Smooth muscle cell (in vitro differentiated cells): Measurements from ENCODE around the gene DNAH3. TPM values are rescaled to one million over a fixed set of nuclear protein-coding genes. Genes with fewer than 3 reads are reported as not detected.

Experiments
- DNase-seq: peaks from one replicate; lab custom pipeline; 2025; ENCODE audit not compliant: unreplicated experiment; lab: John Stamatoyannopoulos, UW
- H2AFZ ChIP-seq: fragments of 200-600 bp; sonication (generic); 2 replicates; pipeline ENCODE4 v1.6.0; 2016; ENCODE audit warnings: antibody characterized with exemption, low read depth, mild to moderate bottlenecking
- H3F3A ChIP-seq: fragments of 200-600 bp; sonication (generic); 2 replicates; pipeline ENCODE4 v1.6.0; 2017; ENCODE audit warnings: antibody characterized with exemption, low read depth
- H3K27ac ChIP-seq: fragments of 200-600 bp; sonication (generic); 2 replicates; pipeline ENCODE4 v1.5.1; 2016; ENCODE audit warnings: low read depth, mild to moderate bottlenecking
- H3K27me3 ChIP-seq: fragments of 200-600 bp; sonication (generic); 2 replicates; pipeline ENCODE4 v1.6.1; 2016; ENCODE audit warnings: low read depth, mild to moderate bottlenecking
- H3K36me3 ChIP-seq: fragments of 200-600 bp; sonication (generic); 2 replicates; pipeline ENCODE4 v1.5.1; 2016; ENCODE audit warnings: low read depth
- H3K4me1 ChIP-seq: fragments of 200-600 bp; sonication (generic); 2 replicates; pipeline ENCODE4 v1.5.1; 2016; ENCODE audit warnings: low read depth
- H3K4me2 ChIP-seq: fragments of 200-600 bp; sonication (generic); 2 replicates; pipeline ENCODE4 v1.6.0; 2016; ENCODE audit warnings: mild to moderate bottlenecking
- H3K4me3 ChIP-seq: fragments of 200-600 bp; sonication (generic); 2 replicates; pipeline ENCODE4 v1.5.1; 2016; ENCODE audit warnings: mild to moderate bottlenecking
- H3K79me2 ChIP-seq: fragments of 200-600 bp; sonication (generic); 2 replicates; pipeline ENCODE4 v1.6.0; 2016; ENCODE audit warnings: low read depth, mild to moderate bottlenecking
- H3K9ac ChIP-seq: fragments of 200-600 bp; sonication (generic); 2 replicates; pipeline ENCODE4 v1.6.0; 2016; ENCODE audit warnings: low read depth
- H3K9me3 ChIP-seq: fragments of 200-600 bp; sonication (generic); replicated peaks from 2 replicates; pipeline ENCODE4 v1.5.1; 2016; ENCODE audit warnings: low read depth
- H4K20me1 ChIP-seq: fragments of 200-600 bp; sonication (generic); 2 replicates; pipeline ENCODE4 v1.6.0; 2016; ENCODE audit warnings: low read depth
- WGBS: methylation state at CpG from one replicate; pipeline ENCODE4 v1.1.7; 2016; ENCODE audit warnings: low lambda C conversion rate; 5-methylcytosine and 5-hydroxymethylcytosine counted together
- polyA plus RNA-seq: library from polyadenylated mRNA; unstranded; fragments of >200 nt; fragmentation: Nextera tagmentation; extraction: Ambion mirVana; gene quantifications from 2 replicates; pipeline ENCODE4 v1.2.1, GENCODE V29; 2016
- total RNA-seq: library from RNA; depleted of rRNA; stranded (reverse); fragments of >200 nt; gene quantifications from 2 replicates; pipeline ENCODE4 v1.2.3, GENCODE V29; 2014
- TF ChIP-seq, protein P1 (sequence below): fragments of 200-600 bp; sonication (generic); IDR thresholded peaks from 2 replicates; pipeline ENCODE4 v1.5.1; 2017; ENCODE audit warnings: borderline replicate concordance, mild to moderate bottlenecking, antibody characterized with exemption; ENCODE audit not compliant: insufficient read depth, poor library complexity, severe bottlenecking

DNAH3 gene
- total and polyA plus RNA-seq, 2 experiments from 2014 or later = not detected

DNA sequence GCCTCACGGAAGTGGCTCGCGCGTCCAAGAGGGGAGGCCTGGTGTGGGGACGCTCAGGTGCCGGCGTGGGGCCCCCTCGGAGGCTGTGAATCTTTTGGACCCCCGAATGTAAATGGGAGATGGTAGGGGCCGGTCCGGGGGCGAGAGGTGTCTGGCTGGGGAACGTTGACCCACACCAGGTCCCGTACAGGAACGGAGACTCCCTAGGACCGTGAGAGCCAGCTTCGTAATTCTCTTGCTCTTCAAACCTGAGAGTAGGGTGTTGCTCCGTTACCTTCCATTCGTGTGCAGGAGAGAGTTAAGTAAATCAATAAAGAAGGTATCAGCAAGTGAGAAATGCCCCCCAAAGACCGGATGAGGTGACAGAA lies 249.6 kb downstream of the DNAH3 start:
- Histone ChIP-seq H4K20me1 (peaks cover 37% of the 10 kb centered on the region), H3K79me2 (peaks cover 49% of the 10 kb centered on the region), H3K4me1 (peaks cover 48% of the 10 kb centered on the region), H3K9me3 (no peaks in the 10 kb centered on the region), H3F3A (peaks cover 8% of the 10 kb centered on the region), H3K27ac (peak overlapping the region; percentile 94), H3K4me3 (peak overlapping the region; percentile 80), H3K36me3 (no peaks in the 10 kb centered on the region), H3K9ac (peak overlapping the region; percentile 95), H2AFZ (no peak overlapping the region), H3K27me3 (no peaks in the 10 kb centered on the region), H3K4me2 (peak overlapping the region; percentile 91)
- 1% methylated on average over 20 of the region's 20 CpGs for WGBS
- DNase-seq = no peak
- TF ChIP-seq, protein P1, sequence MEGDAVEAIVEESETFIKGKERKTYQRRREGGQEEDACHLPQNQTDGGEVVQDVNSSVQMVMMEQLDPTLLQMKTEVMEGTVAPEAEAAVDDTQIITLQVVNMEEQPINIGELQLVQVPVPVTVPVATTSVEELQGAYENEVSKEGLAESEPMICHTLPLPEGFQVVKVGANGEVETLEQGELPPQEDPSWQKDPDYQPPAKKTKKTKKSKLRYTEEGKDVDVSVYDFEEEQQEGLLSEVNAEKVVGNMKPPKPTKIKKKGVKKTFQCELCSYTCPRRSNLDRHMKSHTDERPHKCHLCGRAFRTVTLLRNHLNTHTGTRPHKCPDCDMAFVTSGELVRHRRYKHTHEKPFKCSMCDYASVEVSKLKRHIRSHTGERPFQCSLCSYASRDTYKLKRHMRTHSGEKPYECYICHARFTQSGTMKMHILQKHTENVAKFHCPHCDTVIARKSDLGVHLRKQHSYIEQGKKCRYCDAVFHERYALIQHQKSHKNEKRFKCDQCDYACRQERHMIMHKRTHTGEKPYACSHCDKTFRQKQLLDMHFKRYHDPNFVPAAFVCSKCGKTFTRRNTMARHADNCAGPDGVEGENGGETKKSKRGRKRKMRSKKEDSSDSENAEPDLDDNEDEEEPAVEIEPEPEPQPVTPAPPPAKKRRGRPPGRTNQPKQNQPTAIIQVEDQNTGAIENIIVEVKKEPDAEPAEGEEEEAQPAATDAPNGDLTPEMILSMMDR = no peak

DNA sequence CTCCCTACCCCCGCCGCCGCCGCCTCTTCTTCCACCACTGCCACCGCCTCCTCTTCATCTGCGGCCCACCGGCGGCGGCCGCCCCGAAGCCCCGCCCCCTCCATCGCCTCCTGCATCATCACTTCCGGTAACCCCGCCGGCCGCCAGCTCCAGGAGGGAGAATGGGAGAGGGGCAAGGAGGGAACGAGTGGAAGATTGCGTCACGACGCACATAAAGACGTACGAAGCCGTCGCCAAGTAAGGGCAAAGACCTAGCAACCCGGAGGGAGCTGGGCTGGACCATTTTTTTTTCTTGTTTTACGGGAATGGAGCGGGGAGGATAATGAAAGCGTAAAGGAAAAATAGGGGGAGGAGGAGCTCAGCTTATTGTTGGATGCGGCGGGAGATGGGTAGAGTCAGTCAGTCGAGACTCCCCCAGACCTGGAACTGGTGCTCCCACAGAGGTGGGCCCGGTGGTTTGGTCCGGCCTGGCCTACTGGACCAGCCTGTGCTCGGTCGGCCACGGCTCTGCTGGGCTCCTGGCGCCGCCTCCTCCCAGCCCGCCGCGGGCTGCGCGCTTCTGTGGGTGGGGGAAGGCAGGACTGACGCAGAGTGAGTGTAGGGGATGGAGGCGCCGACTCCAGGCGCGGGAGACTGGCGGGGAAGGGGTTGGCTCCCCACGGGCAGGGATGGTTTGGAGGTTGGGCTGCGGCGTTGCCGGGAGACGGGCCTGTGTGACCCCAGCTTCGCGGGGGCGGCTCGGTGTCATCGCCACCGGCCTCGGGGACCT lies 250.2 kb downstream of the DNAH3 start, which contains the start of the genes DCUN1D3 and LYRM1:
Gene DCUN1D3, minus strand, starts transcription at position 60 of the 769 bp plus-strand sequence. CDS start 37,820 bp downstream, outside the sequence.
Gene LYRM1, plus strand, starts transcription at position 473 of the 769 bp plus-strand sequence. CDS start 14,785 bp downstream, outside the sequence.
- Histone ChIP-seq H3K4me2 (peak within 1 kb of the TSS; percentile 91), H3K27ac (peak within 1 kb of the TSS; percentile 94), H3K79me2 (peaks cover 55% of the 10 kb centered on the region), H3K27me3 (no peaks in the 10 kb centered on the region), H3K9ac (peak within 1 kb of the TSS; percentile 95), H3K4me1 (peaks cover 42% of the 10 kb centered on the region), H4K20me1 (peaks cover 42% of the 10 kb centered on the region), H2AFZ (no peak within 1 kb of the TSS), H3K4me3 (peak within 1 kb of the TSS; percentile 80), H3F3A (peaks cover 8% of the 10 kb centered on the region), H3K36me3 (no peaks in the 10 kb centered on the region), H3K9me3 (no peaks in the 10 kb centered on the region)
- TF ChIP-seq, protein P1 = no peak
- peak; percentile 87 for DNase-seq
- WGBS = under 1% methylated on average over 60 of the region's 62 CpGs

DNA sequence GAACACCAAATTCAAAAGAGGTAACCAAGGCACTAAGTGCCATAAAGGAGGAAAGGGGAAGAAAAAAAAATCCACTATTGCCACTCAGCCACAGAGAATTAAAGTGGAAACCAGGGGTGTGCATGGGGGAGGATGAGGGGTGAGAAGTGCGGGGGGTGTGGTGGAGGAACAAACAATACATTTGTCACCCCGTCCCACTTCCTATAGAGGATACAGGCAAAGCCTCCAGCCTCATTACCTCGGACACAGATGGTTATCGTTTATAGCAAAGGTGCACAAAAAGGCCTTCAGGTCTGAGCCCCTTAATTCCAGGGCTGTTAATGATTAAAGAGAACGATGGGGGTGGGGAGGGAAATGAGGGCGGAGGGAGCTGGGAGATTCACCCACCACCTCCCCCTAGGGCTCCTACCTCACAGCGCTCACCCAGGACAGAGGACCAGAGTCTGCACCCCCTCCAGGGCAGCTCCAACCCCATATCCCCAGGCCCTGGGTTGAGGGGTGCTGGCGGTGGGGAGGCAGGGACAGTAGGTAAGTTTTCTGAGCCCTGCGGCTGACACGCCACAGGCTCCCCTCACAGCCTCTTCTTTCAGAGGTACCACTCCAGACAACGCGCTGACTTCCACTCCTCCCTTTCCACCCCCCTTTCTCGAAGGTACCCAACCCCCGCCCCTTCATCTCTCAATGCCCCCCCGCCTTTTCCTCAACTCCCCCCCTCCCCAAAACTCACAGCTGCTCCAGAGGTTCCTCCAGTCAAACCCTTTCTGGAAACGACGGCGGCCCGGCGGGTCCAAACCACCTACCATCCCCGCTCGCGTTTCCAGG lies 251.0 kb downstream of the DNAH3 start:
- Histone ChIP-seq H3K36me3 (no peaks in the 10 kb centered on the region), H3F3A (peaks cover under 1% of the 10 kb centered on the region), H3K4me3 (peak overlapping the region; percentile 80), H3K27ac (peak overlapping the region; percentile 94), H3K4me2 (peak overlapping the region; percentile 91), H3K4me1 (peaks cover 34% of the 10 kb centered on the region), H2AFZ (no peak overlapping the region), H3K9ac (peak overlapping the region; percentile 84), H3K9me3 (no peaks in the 10 kb centered on the region), H3K27me3 (no peaks in the 10 kb centered on the region), H4K20me1 (peaks cover 50% of the 10 kb centered on the region), H3K79me2 (peaks cover 61% of the 10 kb centered on the region)
- TF ChIP-seq, protein P1 = no peak
- WGBS = 2% methylated on average over 20 of the region's 23 CpGs
- DNase-seq = no peak
